ENCODE data around the gene CD151.

Gene CD151

GRCh38 chr11:799641-800316 is 33.0 kb upstream of the CD151 start:
- no peak overlapping the region for H3K9ac ChIP-seq (ENCODE audit: low read length)
- H3K4me1 ChIP-seq (ENCODE audit: control insufficient read depth, low read depth, low read length), result peaks cover 10% of the 10 kb centered on the region
- H3K27ac ChIP-seq (ENCODE audit: low read length), result no peak overlapping the region
- H3K27me3 ChIP-seq (ENCODE audit: control insufficient read depth, insufficient read depth, low read length), result no peaks in the 10 kb centered on the region
- peaks cover 5% of the 10 kb centered on the region for H3K36me3 ChIP-seq (ENCODE audit: control insufficient read depth, low read depth, low read length)
- no peaks in the 10 kb centered on the region for H3K9me3 ChIP-seq (ENCODE audit: control insufficient read depth, low read depth, low read length)
- H3K4me3 ChIP-seq (ENCODE audit: low read length), result no peak overlapping the region

- no peak overlapping the region for H3K9ac ChIP-seq (ENCODE audit: low read length)
- H3K4me3 ChIP-seq (ENCODE audit: low read length), result no peak overlapping the region
- peaks cover 10% of the 10 kb centered on the region for H3K4me1 ChIP-seq (ENCODE audit: control insufficient read depth, low read depth, low read length)
- no peak overlapping the region for H3K27ac ChIP-seq (ENCODE audit: low read length)
- no peaks in the 10 kb centered on the region for H3K9me3 ChIP-seq (ENCODE audit: control insufficient read depth, low read depth, low read length)
- peaks cover 5% of the 10 kb centered on the region for H3K36me3 ChIP-seq (ENCODE audit: control insufficient read depth, low read depth, low read length)
- no peaks in the 10 kb centered on the region for H3K27me3 ChIP-seq (ENCODE audit: control insufficient read depth, insufficient read depth, low read length)
Measured at GRCh38 chr11:800473-800872, 32.3 kb upstream of the CD151 start.

DNA sequence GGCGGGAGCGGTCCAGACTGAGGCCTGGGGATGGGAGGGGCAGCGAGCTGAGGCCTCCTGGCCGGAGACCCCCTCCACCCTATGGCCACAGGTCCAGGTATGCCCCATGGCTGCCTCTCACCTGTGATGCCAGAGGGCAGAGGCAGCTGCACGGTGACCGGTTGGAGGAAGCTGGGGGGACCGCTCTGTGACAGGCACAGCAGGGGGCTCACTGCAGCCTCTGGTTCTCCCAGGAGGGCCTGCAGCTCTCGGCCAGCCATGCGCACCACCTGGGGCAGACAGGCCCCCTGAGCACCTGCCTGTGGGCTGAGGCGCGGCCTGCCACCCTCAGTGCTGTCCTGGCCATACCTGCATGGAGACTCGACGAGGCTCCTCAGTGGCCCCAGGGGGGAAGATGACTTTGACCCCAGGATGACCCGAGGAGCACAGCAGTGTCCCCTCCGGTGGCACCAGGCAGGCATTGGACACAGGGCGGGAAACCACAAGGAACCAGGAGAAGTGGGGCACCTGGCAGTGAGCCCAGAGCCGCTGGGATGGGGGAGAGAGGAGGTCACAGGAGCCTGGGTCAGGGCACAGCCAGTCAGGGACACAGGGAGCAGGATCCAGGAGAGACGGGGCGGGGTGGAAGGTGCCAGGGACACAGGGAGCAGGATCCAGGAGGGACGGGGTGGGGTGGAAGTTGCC is 31.5 kb upstream of the CD151 start:
- peaks cover 10% of the 10 kb centered on the region for H3K4me1 ChIP-seq (ENCODE audit: control insufficient read depth, low read depth, low read length)
- no peak overlapping the region for H3K4me3 ChIP-seq (ENCODE audit: low read length)
- H3K27me3 ChIP-seq (ENCODE audit: control insufficient read depth, insufficient read depth, low read length), result no peaks in the 10 kb centered on the region
- peaks cover 5% of the 10 kb centered on the region for H3K36me3 ChIP-seq (ENCODE audit: control insufficient read depth, low read depth, low read length)
- no peak overlapping the region for H3K27ac ChIP-seq (ENCODE audit: low read length)
- H3K9ac ChIP-seq (ENCODE audit: low read length), result no peak overlapping the region
- H3K9me3 ChIP-seq (ENCODE audit: control insufficient read depth, low read depth, low read length), result no peaks in the 10 kb centered on the region

DNA sequence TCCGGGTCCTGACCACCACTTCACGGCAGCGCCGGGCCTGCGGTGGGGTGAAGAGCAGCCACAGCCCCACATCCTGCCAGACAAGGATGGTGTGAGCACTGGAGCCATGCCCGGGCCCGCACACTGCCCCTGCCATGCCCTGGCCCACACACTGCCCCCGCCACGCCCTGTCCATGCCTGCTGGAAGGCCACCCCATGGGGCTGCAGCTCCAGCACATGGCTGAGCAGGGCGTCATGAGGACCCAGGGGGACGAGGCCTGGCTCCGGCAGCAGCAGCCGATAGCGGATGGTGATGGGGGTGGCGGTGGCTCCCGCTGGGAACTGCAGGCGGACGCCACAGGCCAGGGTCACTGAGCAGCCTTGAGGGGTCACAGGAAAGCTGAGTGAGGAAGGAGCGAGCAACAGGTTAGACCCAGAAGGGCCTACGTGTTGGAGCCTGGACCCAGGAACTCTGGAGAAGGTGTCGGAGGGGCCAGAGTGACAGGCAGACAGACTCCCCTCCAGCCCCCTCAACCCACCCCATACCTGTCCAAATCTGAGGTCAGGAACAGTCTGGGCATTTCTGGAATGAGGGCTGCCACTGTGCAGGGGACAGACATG is 30.6 kb upstream of the CD151 start:
- H3K36me3 ChIP-seq (ENCODE audit: control insufficient read depth, low read depth, low read length), result peaks cover 5% of the 10 kb centered on the region
- no peak overlapping the region for H3K27ac ChIP-seq (ENCODE audit: low read length)
- peaks cover 5% of the 10 kb centered on the region for H3K4me1 ChIP-seq (ENCODE audit: control insufficient read depth, low read depth, low read length)
- no peaks in the 10 kb centered on the region for H3K9me3 ChIP-seq (ENCODE audit: control insufficient read depth, low read depth, low read length)
- H3K9ac ChIP-seq (ENCODE audit: low read length), result no peak overlapping the region
- no peak overlapping the region for H3K4me3 ChIP-seq (ENCODE audit: low read length)
- H3K27me3 ChIP-seq (ENCODE audit: control insufficient read depth, insufficient read depth, low read length), result no peaks in the 10 kb centered on the region

GRCh38 chr11:802693-803466 is 29.9 kb upstream of the CD151 start:
- H3K27ac ChIP-seq (ENCODE audit: low read length), result no peak overlapping the region
- no peak overlapping the region for H3K4me3 ChIP-seq (ENCODE audit: low read length)
- H3K9me3 ChIP-seq (ENCODE audit: control insufficient read depth, low read depth, low read length), result no peaks in the 10 kb centered on the region
- H3K9ac ChIP-seq (ENCODE audit: low read length), result no peak overlapping the region
- peaks cover 5% of the 10 kb centered on the region for H3K4me1 ChIP-seq (ENCODE audit: control insufficient read depth, low read depth, low read length)
- H3K36me3 ChIP-seq (ENCODE audit: control insufficient read depth, low read depth, low read length), result peaks cover 5% of the 10 kb centered on the region
- no peaks in the 10 kb centered on the region for H3K27me3 ChIP-seq (ENCODE audit: control insufficient read depth, insufficient read depth, low read length)

DNA sequence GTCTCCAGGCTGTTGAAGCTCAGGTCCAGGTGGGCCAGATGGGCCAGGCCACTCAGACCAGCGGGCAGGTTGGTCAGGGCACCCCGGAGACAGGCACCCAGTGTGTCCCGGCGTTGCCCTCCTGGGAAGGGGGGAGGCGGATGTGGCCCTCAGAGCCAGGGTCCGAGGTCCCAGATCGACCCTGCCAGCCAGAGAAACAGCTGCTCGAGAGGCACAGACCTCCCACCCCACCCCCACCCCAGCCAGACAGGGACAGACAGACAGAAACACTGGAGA is 29.3 kb upstream of the CD151 start:
- Histone ChIP-seq H3K9me3 (ENCODE audit: control insufficient read depth, low read depth, low read length) (no peaks in the 10 kb centered on the region), H3K4me3 (ENCODE audit: low read length) (no peak overlapping the region), H3K9ac (ENCODE audit: low read length) (no peak overlapping the region), H3K27ac (ENCODE audit: low read length) (no peak overlapping the region), H3K36me3 (ENCODE audit: control insufficient read depth, low read depth, low read length) (peaks cover 5% of the 10 kb centered on the region), H3K27me3 (ENCODE audit: control insufficient read depth, insufficient read depth, low read length) (no peaks in the 10 kb centered on the region), H3K4me1 (ENCODE audit: control insufficient read depth, low read depth, low read length) (peaks cover 5% of the 10 kb centered on the region)

DNA sequence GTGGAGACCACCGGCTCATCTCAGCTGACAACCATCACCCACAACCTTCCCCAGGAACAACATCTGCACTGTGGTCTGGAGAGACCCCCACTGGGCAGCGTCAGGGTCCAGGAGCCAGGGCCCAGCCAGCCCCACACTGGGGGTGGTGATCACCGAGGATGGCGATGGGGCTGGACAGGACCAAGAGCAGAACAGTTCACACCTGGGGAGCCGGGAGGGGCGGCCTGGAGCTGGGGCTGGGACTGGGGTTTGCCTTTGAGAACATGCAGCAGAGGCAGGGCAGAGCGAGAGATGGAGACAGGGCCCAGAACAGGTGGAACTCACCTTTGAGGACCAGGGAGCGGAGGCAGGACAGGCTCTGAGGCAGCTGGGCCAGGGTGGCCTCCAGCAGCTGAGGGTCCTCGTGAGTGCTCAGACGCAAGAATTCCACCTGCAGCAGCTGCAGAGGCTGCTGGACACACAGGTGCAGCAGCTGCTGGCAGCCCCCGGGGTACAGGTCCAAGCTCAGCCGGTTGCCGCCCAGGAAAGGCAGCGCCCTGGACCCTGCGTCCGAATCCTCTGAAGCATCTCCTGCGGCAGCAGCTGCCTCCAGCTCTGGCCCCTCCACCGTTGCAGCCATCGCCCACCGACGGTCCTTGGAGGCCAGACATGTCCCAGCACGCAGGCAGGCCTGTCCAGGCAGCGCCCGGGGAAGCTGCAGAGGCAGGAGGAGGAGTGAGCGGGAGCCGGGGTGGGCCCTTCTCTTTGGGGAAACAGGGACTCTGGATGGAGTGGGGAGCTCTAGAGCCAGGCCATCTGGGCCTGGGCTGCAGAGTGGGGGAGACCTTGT is 28.8 kb upstream of the CD151 start:
- Histone ChIP-seq H3K36me3 (ENCODE audit: control insufficient read depth, low read depth, low read length) (peaks cover 5% of the 10 kb centered on the region), H3K9ac (ENCODE audit: low read length) (peak overlapping the region; percentile 45), H3K9me3 (ENCODE audit: control insufficient read depth, low read depth, low read length) (no peaks in the 10 kb centered on the region), H3K27me3 (ENCODE audit: control insufficient read depth, insufficient read depth, low read length) (no peaks in the 10 kb centered on the region), H3K4me1 (ENCODE audit: control insufficient read depth, low read depth, low read length) (peaks cover 5% of the 10 kb centered on the region), H3K4me3 (ENCODE audit: low read length) (peak overlapping the region; percentile 66), H3K27ac (ENCODE audit: low read length) (no peak overlapping the region)

DNA sequence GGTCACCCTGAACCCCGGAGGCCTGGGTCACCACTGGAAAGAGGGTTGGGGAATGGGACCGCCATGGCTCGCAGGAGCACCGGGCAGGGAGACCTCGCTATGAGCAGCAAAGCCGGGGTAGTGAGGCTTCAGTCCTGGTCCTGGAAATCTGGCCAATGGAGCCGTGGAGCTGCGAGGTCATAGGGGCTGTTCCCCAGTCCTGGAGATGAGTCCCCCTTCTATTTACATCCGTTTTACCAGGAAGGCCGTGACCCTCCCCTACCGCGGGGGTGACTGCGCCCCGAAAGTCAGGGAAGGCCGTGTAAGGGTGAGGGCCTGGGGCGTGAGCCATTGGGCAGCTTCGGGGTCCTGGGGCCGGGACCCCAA is 28.2 kb upstream of the CD151 start:
- H3K9me3 ChIP-seq (ENCODE audit: control insufficient read depth, low read depth, low read length), result no peaks in the 10 kb centered on the region
- peaks cover 5% of the 10 kb centered on the region for H3K4me1 ChIP-seq (ENCODE audit: control insufficient read depth, low read depth, low read length)
- no peaks in the 10 kb centered on the region for H3K27me3 ChIP-seq (ENCODE audit: control insufficient read depth, insufficient read depth, low read length)
- H3K9ac ChIP-seq (ENCODE audit: low read length), result peak overlapping the region; percentile 45
- peak overlapping the region; percentile 66 for H3K4me3 ChIP-seq (ENCODE audit: low read length)
- peaks cover 5% of the 10 kb centered on the region for H3K36me3 ChIP-seq (ENCODE audit: control insufficient read depth, low read depth, low read length)
- no peak overlapping the region for H3K27ac ChIP-seq (ENCODE audit: low read length)

DNA sequence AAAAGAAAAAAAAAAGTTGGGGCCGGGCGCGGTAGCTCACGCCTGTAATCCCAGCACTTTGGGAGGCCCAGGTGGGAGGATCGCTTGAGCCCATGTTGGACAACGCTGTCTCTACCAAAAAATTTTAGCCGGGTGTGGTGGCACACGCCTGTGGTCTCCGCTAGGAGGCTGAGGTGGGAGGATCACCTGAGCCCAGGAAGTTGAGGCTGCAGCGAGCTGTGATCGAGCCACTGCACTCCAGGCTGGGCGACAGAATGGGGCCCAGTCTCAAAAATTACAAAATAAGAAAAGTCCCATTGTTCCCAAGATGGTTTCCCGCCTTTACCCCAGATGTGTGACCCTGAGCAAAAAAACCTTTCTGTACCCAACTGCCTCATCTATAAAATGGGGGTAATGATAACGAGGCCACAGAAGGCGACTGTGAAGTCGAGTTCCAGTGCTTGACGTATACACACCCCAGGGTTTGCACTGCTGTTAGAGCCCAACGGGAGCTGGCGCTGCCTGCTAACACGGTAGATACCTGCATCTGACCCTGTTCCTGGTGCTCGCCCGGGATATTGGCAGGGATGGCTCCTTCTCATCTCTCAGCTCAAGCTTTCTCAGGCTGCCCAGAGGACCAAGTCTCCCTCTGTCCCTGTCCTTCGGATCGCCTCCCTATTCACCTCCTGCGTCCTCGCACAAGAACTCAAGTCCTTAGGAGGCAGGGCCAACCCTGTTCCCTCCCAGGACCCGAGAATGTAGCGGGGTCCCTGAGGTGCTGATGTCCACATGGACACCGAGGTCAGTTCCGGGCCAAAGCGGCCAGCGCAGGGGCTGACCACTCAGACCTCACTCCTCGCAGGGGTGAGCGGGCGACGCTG is 24.1 kb upstream of the CD151 start:
- H3K4me3 ChIP-seq (ENCODE audit: low read length), result peak overlapping the region; percentile 92
- no peaks in the 10 kb centered on the region for H3K9me3 ChIP-seq (ENCODE audit: control insufficient read depth, low read depth, low read length)
- peak overlapping the region; percentile 92 for H3K9ac ChIP-seq (ENCODE audit: low read length)
- H3K36me3 ChIP-seq (ENCODE audit: control insufficient read depth, low read depth, low read length), result peaks cover 27% of the 10 kb centered on the region
- H3K4me1 ChIP-seq (ENCODE audit: control insufficient read depth, low read depth, low read length), result peaks cover 5% of the 10 kb centered on the region
- H3K27ac ChIP-seq (ENCODE audit: low read length), result peak overlapping the region; percentile 99
- H3K27me3 ChIP-seq (ENCODE audit: control insufficient read depth, insufficient read depth, low read length), result no peaks in the 10 kb centered on the region

DNA sequence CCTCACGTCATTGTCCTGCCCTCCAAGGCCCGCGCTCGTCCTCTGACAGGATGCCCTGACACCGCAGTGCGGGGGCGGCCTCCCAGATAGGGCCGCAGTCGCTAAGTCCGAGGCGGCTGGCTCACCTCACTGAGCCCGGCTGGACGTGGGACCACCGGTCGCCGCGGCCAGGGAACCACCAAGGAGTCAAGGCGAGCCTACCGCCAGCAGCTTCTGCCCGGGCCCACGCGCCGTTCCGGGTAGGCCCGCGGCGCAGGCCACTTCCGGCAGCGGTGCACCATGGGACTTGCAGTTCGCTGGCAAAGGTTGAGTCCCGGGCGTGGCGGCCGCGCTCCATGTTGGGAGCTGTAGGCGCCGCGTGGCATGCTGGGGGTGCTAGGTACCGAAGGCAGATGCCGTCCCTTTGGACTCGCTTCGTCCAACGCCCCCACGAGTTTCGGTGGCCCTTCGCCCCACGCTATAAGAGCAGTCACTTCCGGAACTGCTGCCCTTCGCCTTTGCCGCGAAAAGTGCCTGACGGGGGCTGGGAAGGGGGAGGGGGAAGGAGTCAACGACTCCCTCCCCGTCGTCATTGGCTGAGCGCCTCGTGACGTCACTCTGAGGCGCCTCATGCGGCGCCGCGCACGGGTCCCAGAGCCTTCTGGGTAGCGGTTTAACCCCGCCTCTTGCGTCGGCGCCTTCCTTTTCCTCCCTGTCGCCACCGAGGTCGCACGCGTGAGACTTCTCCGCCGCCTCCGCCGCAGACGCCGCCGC is 23.3 kb upstream of the CD151 start, which contains the start of gene RPLP2:
RPLP2 (plus strand) TSS at position 681 of the 753 bp plus-strand sequence. CDS start 268 bp downstream, outside the sequence.
- Histone ChIP-seq H3K9me3 (ENCODE audit: control insufficient read depth, low read depth, low read length) (no peaks in the 10 kb centered on the region), H3K4me1 (ENCODE audit: control insufficient read depth, low read depth, low read length) (peaks cover 3% of the 10 kb centered on the region), H3K4me3 (ENCODE audit: low read length) (peak within 1 kb of the TSS; percentile 92)

More for the DNA sequence above, 23.3 kb upstream of the CD151 start, which contains the start of gene RPLP2:
- Histone ChIP-seq H3K27ac (ENCODE audit: low read length) (peak within 1 kb of the TSS; percentile 99), H3K27me3 (ENCODE audit: control insufficient read depth, insufficient read depth, low read length) (no peaks in the 10 kb centered on the region), H3K36me3 (ENCODE audit: control insufficient read depth, low read depth, low read length) (peaks cover 27% of the 10 kb centered on the region), H3K9ac (ENCODE audit: low read length) (peak within 1 kb of the TSS; percentile 92)
